ENCODE results near the gene RIOK2.

Gene RIOK2

GRCh38 chr5:97167435-97167834, 15.6 kb downstream of the RIOK2 start:
- DNase-seq (ENCODE audit: low read depth): no peak
- no peak for TF ChIP-seq CTCF (conservative IDR thresholded peaks at IDR 0.05; ENCODE audit: low read depth, low read length)
- no peak overlapping the region for H3K4me3 ChIP-seq (ENCODE audit: low read length)

GRCh38 chr5:97165726-97166125, 17.3 kb downstream of the RIOK2 start:
- no peak for DNase-seq (ENCODE audit: low read depth)
- TF ChIP-seq CTCF (conservative IDR thresholded peaks at IDR 0.05; ENCODE audit: low read depth, low read length): no peak
- no peak overlapping the region for H3K4me3 ChIP-seq (ENCODE audit: low read length)

GRCh38 chr5:97164846-97165245, 18.2 kb downstream of the RIOK2 start:
- H3K4me3 ChIP-seq (ENCODE audit: low read length): no peak overlapping the region
- no peak for TF ChIP-seq CTCF (conservative IDR thresholded peaks at IDR 0.05; ENCODE audit: low read depth, low read length)
- DNase-seq (ENCODE audit: low read depth): no peak

- no peak overlapping the region for H3K4me3 ChIP-seq (ENCODE audit: low read length)
- DNase-seq (ENCODE audit: low read depth): no peak
- TF ChIP-seq CTCF (conservative IDR thresholded peaks at IDR 0.05; ENCODE audit: low read depth, low read length): no peak
Observed at GRCh38 chr5:97163790-97164285, 19.2 kb downstream of the RIOK2 start.

- no peak overlapping the region for H3K4me3 ChIP-seq (ENCODE audit: low read length)
- peak; percentile 54 for TF ChIP-seq CTCF (conservative IDR thresholded peaks at IDR 0.05; ENCODE audit: low read depth, low read length)
- no peak for DNase-seq (ENCODE audit: low read depth)
Observed at GRCh38 chr5:97163360-97163764, 19.7 kb downstream of the RIOK2 start.

- DNase-seq (ENCODE audit: low read depth): peak; percentile 33
- TF ChIP-seq CTCF (conservative IDR thresholded peaks at IDR 0.05; ENCODE audit: low read depth, low read length): peak; percentile 88
- no peak overlapping the region for H3K4me3 ChIP-seq (ENCODE audit: low read length)
Observed at GRCh38 chr5:97162045-97162444, 21.0 kb downstream of the RIOK2 start.

- TF ChIP-seq CTCF (conservative IDR thresholded peaks at IDR 0.05; ENCODE audit: low read depth, low read length): no peak
- no peak overlapping the region for H3K4me3 ChIP-seq (ENCODE audit: low read length)
- no peak for DNase-seq (ENCODE audit: low read depth)
Observed at GRCh38 chr5:97157689-97158088, 25.4 kb downstream of the RIOK2 start.
